ENCODE results near the gene TMIGD2.

DNA sequence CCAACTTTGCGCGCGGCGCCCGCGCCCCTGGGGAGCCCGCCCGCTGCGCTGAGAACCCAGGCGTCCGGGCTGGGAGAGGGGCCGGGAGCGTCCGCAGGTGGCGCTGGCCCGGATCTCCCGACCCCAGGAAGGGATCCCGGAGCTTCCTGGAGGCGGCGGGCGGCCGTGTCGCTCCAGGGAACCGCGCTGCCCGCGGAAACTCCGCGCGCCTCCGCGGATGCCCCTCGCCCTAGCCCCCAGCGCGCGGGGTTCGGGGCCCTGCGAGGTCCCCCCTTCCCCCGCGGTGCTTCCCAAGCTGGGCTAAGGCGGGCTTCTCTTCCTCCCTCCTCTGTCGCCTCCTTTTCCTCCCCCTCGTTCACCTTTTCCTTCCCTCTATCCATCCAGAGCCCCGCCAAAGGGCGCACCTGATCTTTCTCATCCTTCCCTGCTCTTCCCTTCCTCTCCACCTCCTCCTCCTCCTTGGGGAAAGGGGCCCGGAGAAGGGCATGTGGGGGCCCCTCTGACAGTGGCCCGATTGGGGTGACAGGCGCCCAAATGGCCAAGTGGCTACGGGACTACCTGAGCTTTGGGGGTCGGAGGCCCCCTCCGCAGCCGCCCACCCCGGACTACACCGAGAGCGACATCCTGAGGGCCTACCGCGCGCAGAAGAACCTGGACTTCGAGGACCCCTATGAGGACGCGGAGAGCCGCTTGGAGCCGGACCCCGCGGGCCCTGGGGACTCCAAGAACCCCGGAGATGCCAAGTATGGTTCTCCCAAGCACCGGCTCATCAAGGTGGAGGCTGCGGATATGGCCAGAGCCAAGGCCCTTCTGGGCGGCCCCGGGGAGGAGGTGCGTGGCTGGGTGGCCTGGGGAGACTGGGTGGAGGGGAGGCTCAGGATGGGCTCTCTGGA, 22.4 kb downstream of the TMIGD2 start:
- no peak for TF ChIP-seq POLR2AphosphoS5 (IDR thresholded peaks at IDR 0.05)
- no peak for TF ChIP-seq CTCF (IDR thresholded peaks at IDR 0.05)

Measured in suprapubic skin (tissue), 3 donors.